Measurements from ENCODE around the gene PMF1. TPM values are rescaled to one million over a fixed set of nuclear protein-coding genes. Genes with fewer than 3 reads are reported as not detected.

Gene PMF1
- total RNA-seq, 1 donor from 2014 or later: 47.4 TPM

- no peak for DNase-seq
These were observed 69.1 kb downstream of the PMF1 start for GRCh38 chr1:156281693-156282478.

GRCh38 chr1:156282479-156283222 is 69.8 kb downstream of the PMF1 start, which contains the start of gene SMG5:
SMG5 (minus strand) TSS chr1:156282825; CDS start chr1:156282680, 145 bp downstream.
- H3K4me1 ChIP-seq: peaks cover 25% of the 10 kb centered on the region
- DNase-seq (peak; percentile 98), ATAC-seq (peak; percentile 95)
- H3K27me3 ChIP-seq: no peaks in the 10 kb centered on the region
- H3K4me3 ChIP-seq: peak within 1 kb of the TSS; percentile 67
- H3K9me3 ChIP-seq: no peaks in the 10 kb centered on the region
- intact Hi-C loops (cut with DNase I): no loop called here
- TF ChIP-seq CTCF (IDR thresholded peaks at IDR 0.05): no peak
- peak within 1 kb of the TSS; percentile 88 for H3K27ac ChIP-seq
- peaks cover 24% of the 10 kb centered on the region for H3K36me3 ChIP-seq

More at GRCh38 chr1:156281693-156282478, 69.1 kb downstream of the PMF1 start:
- Histone ChIP-seq H3K4me3 (peak overlapping the region; percentile 67), H3K36me3 (peaks cover 31% of the 10 kb centered on the region), H3K4me1 (peaks cover 32% of the 10 kb centered on the region), H3K9me3 (no peaks in the 10 kb centered on the region), H3K27me3 (no peaks in the 10 kb centered on the region), H3K27ac (peak overlapping the region; percentile 88)
- peak; percentile 14 for ATAC-seq
- TF ChIP-seq CTCF (IDR thresholded peaks at IDR 0.05): no peak
- intact Hi-C loops (cut with DNase I): no loop called here

- no peak overlapping the region for H3K27ac ChIP-seq
- H3K27me3 ChIP-seq: no peaks in the 10 kb centered on the region
- TF ChIP-seq CTCF (IDR thresholded peaks at IDR 0.05): no peak
- H3K4me1 ChIP-seq: peaks cover 25% of the 10 kb centered on the region
- intact Hi-C loops (cut with DNase I): no loop called here
- H3K4me3 ChIP-seq: peak overlapping the region; percentile 67
- ATAC-seq (no peak), DNase-seq (no peak)
- no peaks in the 10 kb centered on the region for H3K9me3 ChIP-seq
- H3K36me3 ChIP-seq: peaks cover 15% of the 10 kb centered on the region
These were observed 70.7 kb downstream of the PMF1 start for GRCh38 chr1:156283521-156283920.

GRCh38 chr1:156284112-156284511 is 71.3 kb downstream of the PMF1 start, which contains the start of gene TMEM79:
TMEM79 (plus strand) TSS chr1:156284325; CDS start chr1:156285227, 902 bp downstream.
- Histone ChIP-seq H3K4me3 (peak within 1 kb of the TSS; percentile 67), H3K36me3 (peaks cover 10% of the 10 kb centered on the region), H3K27ac (peak within 1 kb of the TSS; percentile 88), H3K4me1 (peaks cover 25% of the 10 kb centered on the region), H3K27me3 (no peaks in the 10 kb centered on the region), H3K9me3 (no peaks in the 10 kb centered on the region)
- intact Hi-C loops (cut with DNase I): no loop called here
- no peak for TF ChIP-seq CTCF (IDR thresholded peaks at IDR 0.05)
- DNase-seq: no peak
- no peak for ATAC-seq

GRCh38 chr1:156284757-156285156 is 72.0 kb downstream of the PMF1 start:
- no peak for ATAC-seq
- Histone ChIP-seq H3K9me3 (no peaks in the 10 kb centered on the region), H3K4me3 (no peak overlapping the region), H3K4me1 (peaks cover 25% of the 10 kb centered on the region), H3K36me3 (peaks cover 5% of the 10 kb centered on the region), H3K27ac (no peak overlapping the region), H3K27me3 (no peaks in the 10 kb centered on the region)
- DNase-seq: no peak
- TF ChIP-seq CTCF (IDR thresholded peaks at IDR 0.05): no peak
- intact Hi-C loops (cut with DNase I): no loop called here

Measured in upper lobe of right lung (tissue), 1 donor.